ENCODE data around the gene YJEFN3. TPM values are rescaled to one million over a fixed set of nuclear protein-coding genes. Genes with fewer than 3 reads are reported as not detected.

Gene YJEFN3
- total and polyA plus RNA-seq, 2 of the 8 experiments (the other 6 are each of a cell fraction or from before 2014, with no cell fraction given) = 5.7 to 9.4 TPM

DNA sequence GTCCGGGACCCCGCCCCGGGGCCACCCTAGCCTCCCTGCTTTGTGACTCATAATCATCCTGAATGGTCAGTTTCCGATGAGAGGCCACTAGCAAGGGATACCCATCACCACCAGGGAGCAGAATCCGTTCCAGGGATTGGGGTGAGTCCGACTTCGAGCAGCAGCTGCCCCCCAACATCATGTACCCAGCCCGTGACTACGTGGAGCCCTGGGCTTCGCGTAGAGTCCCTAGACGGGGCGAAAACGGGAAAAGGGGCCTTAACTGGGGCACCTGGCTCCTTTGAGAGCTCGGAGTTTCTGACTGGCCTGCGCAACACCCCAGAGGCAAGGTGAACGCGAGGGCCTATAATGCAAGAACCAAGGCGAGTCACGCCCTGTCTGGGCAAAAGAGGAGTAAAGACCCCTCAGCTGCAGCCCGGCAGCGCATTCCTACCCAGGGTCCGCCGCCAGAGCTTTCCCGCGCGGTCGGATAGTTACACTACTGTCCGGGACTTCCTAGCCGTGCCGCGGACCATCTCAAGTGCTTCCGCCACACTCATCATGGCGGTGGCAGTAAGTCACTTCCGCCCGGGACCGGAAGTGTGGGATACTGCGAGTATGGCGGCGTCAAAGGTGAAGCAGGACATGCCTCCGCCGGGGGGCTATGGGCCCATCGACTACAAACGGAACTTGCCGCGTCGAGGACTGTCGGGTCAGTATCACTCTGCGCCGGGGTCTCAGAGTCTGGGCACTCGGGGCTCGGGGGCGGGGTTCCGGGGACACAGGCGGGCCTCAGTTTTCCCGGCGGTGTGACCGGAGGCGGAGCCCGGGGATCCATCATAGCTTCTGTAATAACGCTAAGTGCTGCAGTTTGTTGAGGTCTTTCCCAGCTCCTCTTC, 12.8 kb upstream of the YJEFN3 start, which contains the start of gene NDUFA13 (continued):
- TF ChIP-seq, protein P1, sequence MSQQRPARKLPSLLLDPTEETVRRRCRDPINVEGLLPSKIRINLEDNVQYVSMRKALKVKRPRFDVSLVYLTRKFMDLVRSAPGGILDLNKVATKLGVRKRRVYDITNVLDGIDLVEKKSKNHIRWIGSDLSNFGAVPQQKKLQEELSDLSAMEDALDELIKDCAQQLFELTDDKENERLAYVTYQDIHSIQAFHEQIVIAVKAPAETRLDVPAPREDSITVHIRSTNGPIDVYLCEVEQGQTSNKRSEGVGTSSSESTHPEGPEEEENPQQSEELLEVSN (IDR thresholded peaks at IDR 0.05) = peak; percentile 75
- TF ChIP-seq CBX5 (IDR thresholded peaks at IDR 0.05; ENCODE audit: low read depth, low read length) (no peak), TEAD4 (IDR thresholded peaks at IDR 0.05; ENCODE audit: low read depth, low read length) (peak; percentile 55; the same call in 1 of the 2 replicates), SIX5 (IDR thresholded peaks at IDR 0.05; ENCODE audit: low read depth, low read length) (peak; percentile 58), CBX8 (IDR thresholded peaks at IDR 0.05; ENCODE audit: borderline replicate concordance, low read depth, low read length) (no peak), CTBP2 (IDR thresholded peaks at IDR 0.05; ENCODE audit: borderline replicate concordance, insufficient read depth, insufficient read length, low read length) (no peak), POLR2A (IDR thresholded peaks at IDR 0.05; ENCODE audit: control extremely low read depth in 1 of 2, low read depth in 2 of 2, low read length in 2 of 2) (peak; percentile 84 to 86), TAF1 (IDR thresholded peaks at IDR 0.05; ENCODE audit: low read depth, low read length) (peak; percentile 92), RXRA (IDR thresholded peaks at IDR 0.05; ENCODE audit: insufficient read depth, low read depth, low read length) (no peak), GTF2F1 (IDR thresholded peaks at IDR 0.05; ENCODE audit: borderline replicate concordance, low read depth, low read length) (peak; percentile 75; the same call in 1 of the 2 replicates), EGR1 (IDR thresholded peaks at IDR 0.05; ENCODE audit: borderline replicate concordance, low read depth, low read length) (peak; percentile 54), POLR2AphosphoS5 (IDR thresholded peaks at IDR 0.05; ENCODE audit: low read depth, low read length) (peak; percentile 97), SP2 (IDR thresholded peaks at IDR 0.05; ENCODE audit: low read length) (no peak), SIRT6 (IDR thresholded peaks at IDR 0.05; ENCODE audit: low read length) (no peak), EZH2 (IDR thresholded peaks at IDR 0.05; ENCODE audit: low read depth, low read length, severe bottlenecking) (no peak), SAP30 (IDR thresholded peaks at IDR 0.05; ENCODE audit: insufficient read depth, insufficient replicate concordance, low read length) (peak; percentile 71), GABPA (IDR thresholded peaks at IDR 0.05; ENCODE audit: borderline replicate concordance, insufficient read depth, low read length) (peak; percentile 98), MAFK (IDR thresholded peaks at IDR 0.05; ENCODE audit: low read depth, low read length) (no peak), SIN3A (conservative IDR thresholded peaks at IDR 0.05 in 1 of 2, IDR thresholded peaks at IDR 0.05 in 1 of 2; ENCODE audit: low read depth in 1 of 2, low read length in 2 of 2) (peak; percentile 58 to 96; a peak in 2 of 4 replicates)
- TF ChIP-seq, protein P2, sequence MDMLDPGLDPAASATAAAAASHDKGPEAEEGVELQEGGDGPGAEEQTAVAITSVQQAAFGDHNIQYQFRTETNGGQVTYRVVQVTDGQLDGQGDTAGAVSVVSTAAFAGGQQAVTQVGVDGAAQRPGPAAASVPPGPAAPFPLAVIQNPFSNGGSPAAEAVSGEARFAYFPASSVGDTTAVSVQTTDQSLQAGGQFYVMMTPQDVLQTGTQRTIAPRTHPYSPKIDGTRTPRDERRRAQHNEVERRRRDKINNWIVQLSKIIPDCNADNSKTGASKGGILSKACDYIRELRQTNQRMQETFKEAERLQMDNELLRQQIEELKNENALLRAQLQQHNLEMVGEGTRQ (IDR thresholded peaks at IDR 0.05; ENCODE audit: low read length) = no peak
- TF ChIP-seq, protein P3, sequence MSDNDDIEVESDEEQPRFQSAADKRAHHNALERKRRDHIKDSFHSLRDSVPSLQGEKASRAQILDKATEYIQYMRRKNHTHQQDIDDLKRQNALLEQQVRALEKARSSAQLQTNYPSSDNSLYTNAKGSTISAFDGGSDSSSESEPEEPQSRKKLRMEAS (IDR thresholded peaks at IDR 0.05) = peak; percentile 66; the same call in 1 of the 2 replicates

All from H1 (cell line).